ENCODE results near the gene NLRP14.

Gene NLRP14

DNA sequence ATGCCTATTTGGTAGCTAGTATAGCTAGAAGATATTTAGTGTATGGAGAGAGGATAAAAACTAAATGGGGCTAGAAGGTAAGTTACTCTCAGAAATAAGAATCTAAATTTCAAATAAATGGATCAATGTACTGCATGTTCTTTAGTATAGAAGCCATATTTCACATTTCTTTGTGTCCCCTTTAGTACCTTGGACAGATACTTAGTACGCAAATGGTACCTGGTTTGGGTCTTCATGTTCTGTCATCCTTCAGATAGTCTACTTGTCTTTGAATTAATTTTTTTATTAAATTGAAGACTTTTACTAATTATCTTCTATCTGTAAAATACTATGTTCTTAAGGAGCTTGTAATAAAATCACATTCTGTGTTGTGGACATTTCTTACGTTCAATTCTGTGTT, 42.3 kb downstream of the NLRP14 start:
- Histone ChIP-seq H3K36me3 (ENCODE audit: control insufficient read depth, insufficient read depth, low read length) (no peaks in the 10 kb centered on the region), H3K4me3 (ENCODE audit: low read length) (no peak overlapping the region), H3K27me3 (ENCODE audit: control insufficient read depth, insufficient read depth, low read length) (no peaks in the 10 kb centered on the region), H3K4me1 (ENCODE audit: control insufficient read depth, insufficient read depth, low read length) (no peaks in the 10 kb centered on the region), H3K9me3 (ENCODE audit: control insufficient read depth, low read length) (no peaks in the 10 kb centered on the region), H3K9ac (ENCODE audit: low read length) (no peak overlapping the region)

DNA sequence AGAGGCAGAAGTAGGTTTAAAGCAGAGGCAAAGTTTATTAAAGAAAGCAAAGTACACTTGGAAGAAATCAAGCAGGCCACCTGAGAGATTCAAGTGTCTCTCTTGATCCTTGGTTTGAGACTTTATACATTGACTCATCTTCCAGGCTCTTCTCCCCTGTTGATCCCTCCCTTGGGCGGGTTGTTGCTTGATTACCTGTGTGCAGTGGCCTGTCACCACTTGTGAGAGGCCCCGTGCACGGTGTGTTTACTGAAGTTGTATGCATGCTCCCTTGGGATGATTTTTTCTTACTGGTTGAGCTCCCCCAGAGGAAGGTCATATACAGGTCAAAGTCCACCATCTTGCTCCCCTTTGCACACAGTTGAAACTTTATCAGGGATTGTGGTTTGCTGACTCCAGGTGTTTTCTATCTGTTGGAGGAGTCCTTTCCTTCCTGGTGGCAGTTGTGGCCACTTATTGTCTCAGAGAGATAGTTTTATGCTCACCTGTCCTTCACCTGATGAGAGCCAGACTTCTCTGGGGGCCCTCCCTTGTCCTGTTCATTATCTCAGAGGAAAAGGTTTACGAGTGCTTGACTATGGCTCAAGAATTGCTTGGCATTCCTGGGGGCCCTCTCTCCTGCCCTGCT, 52.2 kb downstream of the NLRP14 start:
- Histone ChIP-seq H3K27me3 (ENCODE audit: control insufficient read depth, insufficient read depth, low read length) (no peaks in the 10 kb centered on the region), H3K4me3 (ENCODE audit: low read length) (no peak overlapping the region), H3K36me3 (ENCODE audit: control insufficient read depth, insufficient read depth, low read length) (no peaks in the 10 kb centered on the region), H3K4me1 (ENCODE audit: control insufficient read depth, insufficient read depth, low read length) (no peaks in the 10 kb centered on the region), H3K9me3 (ENCODE audit: control insufficient read depth, low read length) (no peaks in the 10 kb centered on the region), H3K9ac (ENCODE audit: low read length) (no peak overlapping the region)

GRCh38 chr11:7077101-7077500, 56.8 kb downstream of the NLRP14 start:
- no peak overlapping the region for H3K4me3 ChIP-seq (ENCODE audit: low read length)
- H3K9ac ChIP-seq (ENCODE audit: low read length), result no peak overlapping the region
- no peaks in the 10 kb centered on the region for H3K27me3 ChIP-seq (ENCODE audit: control insufficient read depth, insufficient read depth, low read length)
- H3K9me3 ChIP-seq (ENCODE audit: control insufficient read depth, low read length), result no peaks in the 10 kb centered on the region
- no peaks in the 10 kb centered on the region for H3K4me1 ChIP-seq (ENCODE audit: control insufficient read depth, insufficient read depth, low read length)
- H3K36me3 ChIP-seq (ENCODE audit: control insufficient read depth, insufficient read depth, low read length), result no peaks in the 10 kb centered on the region

DNA sequence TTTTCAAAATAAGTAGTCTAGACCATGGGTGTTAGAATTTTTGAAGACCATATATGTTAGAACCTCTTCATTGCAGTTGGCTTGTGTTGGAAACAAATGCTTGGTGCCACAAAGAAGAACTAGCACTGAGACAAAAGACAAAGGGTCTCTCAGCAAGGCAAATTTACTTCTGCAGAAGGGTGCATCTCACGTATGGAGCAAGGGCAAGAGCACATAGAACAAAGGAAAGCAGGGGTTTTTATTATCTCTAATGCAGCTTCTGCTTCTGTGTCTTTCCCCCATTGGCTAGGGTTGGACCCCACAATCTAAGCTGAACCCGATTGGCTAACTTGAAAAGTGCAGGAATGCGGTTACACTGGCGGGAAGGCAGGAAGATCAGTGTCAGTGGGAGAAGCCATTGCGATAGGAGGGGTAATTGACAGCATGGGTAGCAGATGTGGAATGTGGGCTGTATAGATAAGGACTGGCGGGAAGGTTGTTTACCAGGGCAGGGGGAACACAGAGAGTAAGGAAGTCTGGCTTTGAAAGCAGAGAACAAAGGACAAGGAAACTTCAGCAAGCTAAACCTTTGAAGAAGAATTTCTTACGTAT, 59.4 kb downstream of the NLRP14 start:
- H3K36me3 ChIP-seq (ENCODE audit: control insufficient read depth, insufficient read depth, low read length), result no peaks in the 10 kb centered on the region
- H3K9me3 ChIP-seq (ENCODE audit: control insufficient read depth, low read length), result no peaks in the 10 kb centered on the region
- H3K27me3 ChIP-seq (ENCODE audit: control insufficient read depth, insufficient read depth, low read length), result no peaks in the 10 kb centered on the region
- H3K4me1 ChIP-seq (ENCODE audit: control insufficient read depth, insufficient read depth, low read length), result no peaks in the 10 kb centered on the region
- H3K9ac ChIP-seq (ENCODE audit: low read length), result no peak overlapping the region
- no peak overlapping the region for H3K4me3 ChIP-seq (ENCODE audit: low read length)

DNA sequence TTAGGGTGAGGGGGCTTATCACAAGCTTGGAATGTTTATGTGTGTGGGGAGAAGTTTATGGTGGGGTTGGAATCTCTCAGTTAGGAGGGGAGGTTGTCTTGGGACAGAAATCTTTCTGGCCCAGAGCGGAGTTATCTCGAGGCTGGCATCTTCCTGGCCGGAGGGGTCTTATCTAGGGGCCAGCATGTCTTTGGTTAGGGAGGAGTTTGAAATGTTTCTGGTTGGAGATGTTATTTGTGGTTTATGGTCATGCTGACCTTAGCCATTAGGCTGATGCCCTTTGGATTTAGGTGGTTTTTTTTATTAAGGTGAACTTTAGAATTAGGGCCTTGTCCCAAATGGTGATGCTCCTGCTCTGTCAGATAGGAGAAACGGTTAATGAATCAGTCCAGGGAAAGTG, 60.6 kb downstream of the NLRP14 start:
- Histone ChIP-seq H3K4me1 (ENCODE audit: control insufficient read depth, insufficient read depth, low read length) (no peaks in the 10 kb centered on the region), H3K9me3 (ENCODE audit: control insufficient read depth, low read length) (no peaks in the 10 kb centered on the region), H3K36me3 (ENCODE audit: control insufficient read depth, insufficient read depth, low read length) (no peaks in the 10 kb centered on the region), H3K27me3 (ENCODE audit: control insufficient read depth, insufficient read depth, low read length) (no peaks in the 10 kb centered on the region), H3K4me3 (ENCODE audit: low read length) (no peak overlapping the region), H3K9ac (ENCODE audit: low read length) (no peak overlapping the region)

GRCh38 chr11:7081441-7081840, 61.2 kb downstream of the NLRP14 start:
- no peak overlapping the region for H3K4me3 ChIP-seq (ENCODE audit: low read length)
- H3K9ac ChIP-seq (ENCODE audit: low read length), result no peak overlapping the region
- H3K4me1 ChIP-seq (ENCODE audit: control insufficient read depth, insufficient read depth, low read length), result no peaks in the 10 kb centered on the region
- H3K9me3 ChIP-seq (ENCODE audit: control insufficient read depth, low read length), result no peaks in the 10 kb centered on the region
- H3K36me3 ChIP-seq (ENCODE audit: control insufficient read depth, insufficient read depth, low read length), result no peaks in the 10 kb centered on the region
- no peaks in the 10 kb centered on the region for H3K27me3 ChIP-seq (ENCODE audit: control insufficient read depth, insufficient read depth, low read length)

GRCh38 chr11:7088921-7089320, 68.6 kb downstream of the NLRP14 start, which contains the start of gene RBMXL2:
Gene RBMXL2, plus strand, starts transcription at chr11:7088998. Its CDS starts 123 bp downstream, at chr11:7089121.
- Histone ChIP-seq H3K4me1 (ENCODE audit: control insufficient read depth, insufficient read depth, low read length) (no peaks in the 10 kb centered on the region), H3K27me3 (ENCODE audit: control insufficient read depth, insufficient read depth, low read length) (no peaks in the 10 kb centered on the region)

GRCh38 chr11:7089328-7090251, 69.3 kb downstream of the NLRP14 start:
- H3K4me3 ChIP-seq (ENCODE audit: low read length), result no peak overlapping the region
- H3K36me3 ChIP-seq (ENCODE audit: control insufficient read depth, insufficient read depth, low read length), result no peaks in the 10 kb centered on the region
- H3K27me3 ChIP-seq (ENCODE audit: control insufficient read depth, insufficient read depth, low read length), result no peaks in the 10 kb centered on the region
- no peaks in the 10 kb centered on the region for H3K4me1 ChIP-seq (ENCODE audit: control insufficient read depth, insufficient read depth, low read length)
- H3K9me3 ChIP-seq (ENCODE audit: control insufficient read depth, low read length), result no peaks in the 10 kb centered on the region
- H3K9ac ChIP-seq (ENCODE audit: low read length), result no peak overlapping the region

More at GRCh38 chr11:7088921-7089320, 68.6 kb downstream of the NLRP14 start, which contains the start of gene RBMXL2:
- no peak within 1 kb of the TSS for H3K9ac ChIP-seq (ENCODE audit: low read length)
- H3K9me3 ChIP-seq (ENCODE audit: control insufficient read depth, low read length), result no peaks in the 10 kb centered on the region
- no peak within 1 kb of the TSS for H3K4me3 ChIP-seq (ENCODE audit: low read length)
- H3K36me3 ChIP-seq (ENCODE audit: control insufficient read depth, insufficient read depth, low read length), result no peaks in the 10 kb centered on the region

DNA sequence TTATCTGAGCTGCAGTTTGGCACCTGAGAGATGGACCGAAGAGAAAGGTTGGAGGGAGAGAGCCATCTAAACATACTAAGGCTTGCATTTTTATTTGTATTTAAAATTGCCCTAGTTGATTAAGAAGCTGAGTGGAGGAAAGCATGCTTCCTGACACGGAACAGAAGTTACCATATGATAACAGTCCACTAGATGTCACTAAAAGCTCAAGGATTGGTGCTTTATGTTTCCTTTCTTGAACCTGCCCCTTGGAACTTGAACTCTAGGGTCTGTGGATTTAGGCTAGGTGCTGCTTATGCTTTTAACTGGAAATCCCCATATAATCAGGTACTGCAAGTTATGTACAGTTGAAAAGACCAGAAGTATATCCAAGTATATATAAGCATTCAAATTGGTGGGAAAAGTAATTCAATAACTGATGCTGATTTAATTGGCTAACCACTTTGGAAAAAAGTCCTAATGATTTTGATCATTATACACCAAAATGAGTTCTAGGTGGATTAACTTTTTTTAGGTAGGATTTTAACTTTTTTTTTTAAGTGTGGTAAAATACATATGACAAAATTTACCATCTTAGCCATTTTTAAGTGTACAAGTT, 78.1 kb downstream of the NLRP14 start:
- no peaks in the 10 kb centered on the region for H3K27me3 ChIP-seq (ENCODE audit: control insufficient read depth, insufficient read depth, low read length)
- no peaks in the 10 kb centered on the region for H3K4me1 ChIP-seq (ENCODE audit: control insufficient read depth, insufficient read depth, low read length)
- H3K9me3 ChIP-seq (ENCODE audit: control insufficient read depth, low read length), result no peaks in the 10 kb centered on the region
- H3K9ac ChIP-seq (ENCODE audit: low read length), result no peak overlapping the region
- H3K36me3 ChIP-seq (ENCODE audit: control insufficient read depth, insufficient read depth, low read length), result no peaks in the 10 kb centered on the region
- H3K4me3 ChIP-seq (ENCODE audit: low read length), result no peak overlapping the region

GRCh38 chr11:7115780-7116179, 95.5 kb downstream of the NLRP14 start:
- Histone ChIP-seq H3K27me3 (ENCODE audit: control insufficient read depth, insufficient read depth, low read length) (no peaks in the 10 kb centered on the region), H3K4me1 (ENCODE audit: control insufficient read depth, insufficient read depth, low read length) (no peaks in the 10 kb centered on the region), H3K9me3 (ENCODE audit: control insufficient read depth, low read length) (no peaks in the 10 kb centered on the region), H3K9ac (ENCODE audit: low read length) (no peak overlapping the region), H3K4me3 (ENCODE audit: low read length) (no peak overlapping the region), H3K36me3 (ENCODE audit: control insufficient read depth, insufficient read depth, low read length) (no peaks in the 10 kb centered on the region)

- Histone ChIP-seq H3K36me3 (ENCODE audit: control insufficient read depth, insufficient read depth, low read length) (no peaks in the 10 kb centered on the region), H3K4me3 (ENCODE audit: low read length) (no peak overlapping the region), H3K9ac (ENCODE audit: low read length) (no peak overlapping the region), H3K27me3 (ENCODE audit: control insufficient read depth, insufficient read depth, low read length) (no peaks in the 10 kb centered on the region), H3K4me1 (ENCODE audit: control insufficient read depth, insufficient read depth, low read length) (no peaks in the 10 kb centered on the region), H3K9me3 (ENCODE audit: control insufficient read depth, low read length) (no peaks in the 10 kb centered on the region)
Observed at GRCh38 chr11:7116370-7116769, 96.1 kb downstream of the NLRP14 start.
